Fibroblast of lung (primary cell): ENCODE data around the gene EXOC6B. TPM values are rescaled to one million over a fixed set of nuclear protein-coding genes. Genes with fewer than 3 reads are reported as not detected.

Source experiments
- DNase-seq, 2 donors: peaks; one replicate each; pipeline versions ENCODE4 v3.0.0 to v3.0.0-alpha.2; 2010; ENCODE audit warnings: low read depth in 2 of 2
- H2AFZ ChIP-seq: 2 replicates; pipeline ENCODE4 v1.5.1; 2012; ENCODE audit warnings: low read length, control low read depth, inconsistent platforms
- H3K27ac ChIP-seq: 2 replicates; pipeline ENCODE4 v1.5.1; 2011; ENCODE audit warnings: low read length, control low read depth; ENCODE audit not compliant: insufficient read depth
- H3K27me3 ChIP-seq: 2 replicates; pipeline ENCODE4 v1.5.1; 2011; ENCODE audit warnings: mild to moderate bottlenecking, low read length; ENCODE audit not compliant: control insufficient read depth, insufficient read depth
- H3K36me3 ChIP-seq: 2 replicates; pipeline ENCODE4 v1.5.1; 2011; ENCODE audit warnings: low read length; ENCODE audit not compliant: control insufficient read depth, insufficient read depth
- H3K4me1 ChIP-seq: 2 replicates; pipeline ENCODE4 v1.5.1; 2011; ENCODE audit warnings: low read length; ENCODE audit not compliant: control insufficient read depth, insufficient read depth; ENCODE audit errors: extremely low read depth
- H3K4me2 ChIP-seq: 2 replicates; pipeline ENCODE4 v1.5.1; 2011; ENCODE audit warnings: low read length, control low read depth; ENCODE audit not compliant: insufficient read depth; ENCODE audit errors: extremely low read depth
- H3K4me3 ChIP-seq, 4 experiments: fragments of 200-600 bp in 1 of 4; sonication (generic) in 1 of 4; replicated peaks in 1 of 4; 2 replicates each; pipeline ENCODE4 v1.5.1; 2011 to 2016; ENCODE audit warnings: low read length in 4 of 4, low read depth in 3 of 4, mild to moderate bottlenecking in 3 of 4, control low read depth in 2 of 4, inconsistent platforms in 1 of 4, mixed read lengths in 1 of 4; ENCODE audit not compliant: insufficient read depth in 1 of 4; ENCODE audit errors: control extremely low read depth in 1 of 4
- H3K79me2 ChIP-seq: 2 replicates; pipeline ENCODE4 v1.5.1; 2012; ENCODE audit warnings: mild to moderate bottlenecking, low read length, inconsistent platforms; ENCODE audit not compliant: control insufficient read depth, insufficient read depth
- H3K9ac ChIP-seq: 2 replicates; pipeline ENCODE4 v1.5.1; 2011; ENCODE audit warnings: mild to moderate bottlenecking, low read length, control low read depth; ENCODE audit not compliant: insufficient read depth
- H3K9me3 ChIP-seq: 2 replicates; pipeline ENCODE4 v1.5.1; 2012; ENCODE audit warnings: low read depth, low read length; ENCODE audit not compliant: control insufficient read depth, insufficient read depth
- H4K20me1 ChIP-seq: 2 replicates; pipeline ENCODE4 v1.5.1; 2011; ENCODE audit warnings: low read length; ENCODE audit not compliant: control insufficient read depth, insufficient read depth; ENCODE audit errors: extremely low read depth
- EZH2 ChIP-seq: IDR thresholded peaks from 2 replicates; pipeline ENCODE4 v1.5.1; 2012; ENCODE audit warnings: low read length, control low read depth, mild to moderate bottlenecking; ENCODE audit errors: missing control alignments
- polyA plus RNA-seq, 2 donors: library from polyadenylated mRNA; depleted of rRNA in 1 of 2; stranded (reverse) in 1 of 2; unstranded in 1 of 2; fragments of >200 nt; gene quantifications; 2 replicates each; pipeline ENCODE4 v1.2.1, GENCODE V29; 2011 to 2012; ENCODE audit warnings: missing spikeins in 1 of 2
- total RNA-seq: library from RNA; depleted of rRNA; stranded (reverse); fragments of >200 nt; gene quantifications from 2 replicates; pipeline ENCODE4 v1.2.1, GENCODE V29; 2014
- TF ChIP-seq, protein P1 (sequence below), 2 donors: IDR thresholded peaks in 1 of 2; conservative IDR thresholded peaks in 1 of 2; 1 replicate in 1 of 2; 2 replicates in 1 of 2; pipeline ENCODE4 v1.5.1; 2011 to 2012; ENCODE audit warnings: low read length in 2 of 2, control low read depth in 1 of 2, inconsistent platforms in 1 of 2, low read depth in 1 of 2, mild to moderate bottlenecking in 1 of 2

EXOC6B gene
- total and polyA plus RNA-seq, 2 donors (not counting 1 experiment from before 2014, with no cell fraction given): 26.3 to 36.5 TPM

DNA sequence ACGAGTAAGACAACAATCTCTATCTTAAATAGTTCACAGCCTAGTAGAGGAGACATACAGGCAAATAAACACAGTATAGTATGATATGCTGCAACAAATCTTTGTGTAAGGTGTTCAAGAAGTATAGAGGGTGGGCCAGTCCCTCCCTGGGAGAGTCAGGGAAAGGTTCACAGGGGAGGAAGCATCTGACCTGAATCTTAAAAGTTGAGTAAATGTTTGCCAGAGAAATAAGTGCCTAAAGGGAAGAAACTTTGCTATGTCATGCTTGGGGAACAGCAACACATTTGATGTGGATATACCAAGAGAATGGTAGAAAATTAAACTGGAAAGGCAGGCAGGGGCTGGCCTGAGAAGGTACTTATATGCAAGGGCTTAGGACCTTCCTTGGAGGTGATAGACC is 552.4 kb downstream of the EXOC6B start:
- H3K36me3 ChIP-seq: no peaks in the 10 kb centered on the region
- H3K4me3 ChIP-seq: no peak overlapping the region
- no peaks in the 10 kb centered on the region for H3K27me3 ChIP-seq
- no peak overlapping the region for H3K9ac ChIP-seq
- H4K20me1 ChIP-seq: no peaks in the 10 kb centered on the region
- no peak overlapping the region for H3K4me2 ChIP-seq
- H3K9me3 ChIP-seq: no peaks in the 10 kb centered on the region
- TF ChIP-seq, protein P1, sequence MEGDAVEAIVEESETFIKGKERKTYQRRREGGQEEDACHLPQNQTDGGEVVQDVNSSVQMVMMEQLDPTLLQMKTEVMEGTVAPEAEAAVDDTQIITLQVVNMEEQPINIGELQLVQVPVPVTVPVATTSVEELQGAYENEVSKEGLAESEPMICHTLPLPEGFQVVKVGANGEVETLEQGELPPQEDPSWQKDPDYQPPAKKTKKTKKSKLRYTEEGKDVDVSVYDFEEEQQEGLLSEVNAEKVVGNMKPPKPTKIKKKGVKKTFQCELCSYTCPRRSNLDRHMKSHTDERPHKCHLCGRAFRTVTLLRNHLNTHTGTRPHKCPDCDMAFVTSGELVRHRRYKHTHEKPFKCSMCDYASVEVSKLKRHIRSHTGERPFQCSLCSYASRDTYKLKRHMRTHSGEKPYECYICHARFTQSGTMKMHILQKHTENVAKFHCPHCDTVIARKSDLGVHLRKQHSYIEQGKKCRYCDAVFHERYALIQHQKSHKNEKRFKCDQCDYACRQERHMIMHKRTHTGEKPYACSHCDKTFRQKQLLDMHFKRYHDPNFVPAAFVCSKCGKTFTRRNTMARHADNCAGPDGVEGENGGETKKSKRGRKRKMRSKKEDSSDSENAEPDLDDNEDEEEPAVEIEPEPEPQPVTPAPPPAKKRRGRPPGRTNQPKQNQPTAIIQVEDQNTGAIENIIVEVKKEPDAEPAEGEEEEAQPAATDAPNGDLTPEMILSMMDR (conservative IDR thresholded peaks at IDR 0.05 in 1 of 2, IDR thresholded peaks at IDR 0.05 in 1 of 2; ENCODE audit: low read depth in 1 of 2, low read length in 2 of 2): no peak
- TF ChIP-seq EZH2: no peak
- H3K79me2 ChIP-seq: no peaks in the 10 kb centered on the region
- no peaks in the 10 kb centered on the region for H3K4me1 ChIP-seq
- no peak for DNase-seq
- no peak overlapping the region for H2AFZ ChIP-seq
- no peak overlapping the region for H3K27ac ChIP-seq

DNA sequence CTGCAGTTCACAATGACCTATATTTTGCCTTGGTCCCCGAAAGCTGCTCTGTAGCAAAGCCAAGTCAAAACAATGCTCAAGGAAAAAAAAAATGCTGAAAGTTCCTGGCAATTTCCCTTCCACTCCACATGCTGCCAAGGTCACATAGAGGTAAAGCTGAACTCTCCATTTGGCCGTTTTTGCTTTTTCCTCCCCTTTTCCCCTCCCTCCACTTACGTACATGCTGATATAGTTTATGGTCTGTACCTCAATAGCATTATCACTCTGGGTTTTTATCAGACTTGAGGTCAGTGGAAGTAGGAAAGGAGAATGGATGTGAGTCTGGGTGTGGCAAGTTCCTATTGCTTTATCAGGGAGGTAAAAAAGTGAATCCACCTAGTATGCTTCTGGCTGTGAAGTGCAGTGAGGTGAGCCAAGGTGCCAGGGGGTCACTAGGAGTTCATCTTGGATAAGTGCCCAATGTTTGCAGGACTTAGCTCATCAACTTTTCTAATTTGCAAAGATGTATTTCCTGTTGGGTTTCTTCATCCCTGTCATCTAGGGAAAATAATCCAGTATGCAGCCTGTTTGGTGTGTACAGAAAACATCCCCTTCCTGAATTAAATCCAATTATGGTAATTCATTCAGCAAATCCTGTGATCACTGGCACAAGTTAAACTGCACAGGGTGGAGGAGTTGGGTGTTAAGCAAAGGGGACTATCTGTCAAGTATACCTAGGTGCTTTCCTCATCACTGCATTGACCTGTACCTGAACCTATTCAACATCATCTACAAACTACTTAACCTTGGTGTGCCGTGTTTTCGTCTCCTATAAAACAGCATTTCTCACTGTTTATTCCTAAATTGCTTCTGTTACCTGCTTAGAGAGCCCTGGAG is 553.8 kb downstream of the EXOC6B start:
- H3K4me2 ChIP-seq: no peak overlapping the region
- no peaks in the 10 kb centered on the region for H3K27me3 ChIP-seq
- no peak overlapping the region for H3K9ac ChIP-seq

GRCh38 chr2:72271276-72271614 is 554.6 kb downstream of the EXOC6B start:
- H3K4me1 ChIP-seq: no peaks in the 10 kb centered on the region
- H2AFZ ChIP-seq: no peak overlapping the region
- H3K4me2 ChIP-seq: no peak overlapping the region
- no peak for DNase-seq
- no peak overlapping the region for H3K27ac ChIP-seq
- no peaks in the 10 kb centered on the region for H3K36me3 ChIP-seq
- no peaks in the 10 kb centered on the region for H3K27me3 ChIP-seq
- TF ChIP-seq, protein P1 (conservative IDR thresholded peaks at IDR 0.05 in 1 of 2, IDR thresholded peaks at IDR 0.05 in 1 of 2; ENCODE audit: low read depth in 1 of 2, low read length in 2 of 2): no peak
- TF ChIP-seq EZH2: no peak
- H3K9me3 ChIP-seq: no peaks in the 10 kb centered on the region
- no peaks in the 10 kb centered on the region for H3K79me2 ChIP-seq
- H3K9ac ChIP-seq: no peak overlapping the region
- H4K20me1 ChIP-seq: no peaks in the 10 kb centered on the region
- H3K4me3 ChIP-seq: no peak overlapping the region

More for the DNA sequence above, 553.8 kb downstream of the EXOC6B start:
- no peaks in the 10 kb centered on the region for H3K9me3 ChIP-seq
- no peaks in the 10 kb centered on the region for H3K79me2 ChIP-seq
- TF ChIP-seq, protein P1 (conservative IDR thresholded peaks at IDR 0.05 in 1 of 2, IDR thresholded peaks at IDR 0.05 in 1 of 2; ENCODE audit: low read depth in 1 of 2, low read length in 2 of 2): no peak
- H3K4me3 ChIP-seq: no peak overlapping the region
- peak in 1 of 2 donors; percentile 43 for DNase-seq
- H2AFZ ChIP-seq: no peak overlapping the region
- no peak overlapping the region for H3K27ac ChIP-seq
- H4K20me1 ChIP-seq: no peaks in the 10 kb centered on the region
- no peaks in the 10 kb centered on the region for H3K36me3 ChIP-seq
- no peaks in the 10 kb centered on the region for H3K4me1 ChIP-seq
